H1 (cell line): ENCODE measurements around the gene HNF4A. TPM values are rescaled to one million over a fixed set of nuclear protein-coding genes. Genes with fewer than 3 reads are reported as not detected.

Source experiments
- BRCA1 ChIP-seq: IDR thresholded peaks from 2 replicates; pipeline ENCODE4 v1.6.1; 2012; ENCODE audit warnings: low read depth, low read length, improper control_type of control experiment
- CTCF ChIP-seq, 3 experiments: IDR thresholded peaks; 1 replicate in 2 of 3; 2 replicates in 1 of 3; pipeline versions ENCODE4 v1.5.1 to v1.6.1; 2011; ENCODE audit warnings: low read length in 3 of 3, mild to moderate bottlenecking in 3 of 3, inconsistent platforms in 2 of 3, low read depth in 1 of 3, moderate library complexity in 1 of 3; ENCODE audit not compliant: insufficient read depth in 1 of 3; ENCODE audit errors: control extremely low read depth in 1 of 3
- KDM1A ChIP-seq: fragments of 200-600, 300-600 bp; sonication (generic); IDR thresholded peaks from 2 replicates; pipeline ENCODE4 v1.7.1; 2016; ENCODE audit warnings: mild to moderate bottlenecking, low read length, borderline replicate concordance
- KDM5A ChIP-seq: fragments of 200-600 bp; IDR thresholded peaks from 2 replicates; pipeline ENCODE4 v1.7.1; 2012; ENCODE audit warnings: mild to moderate bottlenecking, low read length, inconsistent platforms, mixed read lengths
- POLR2A ChIP-seq, 2 experiments: IDR thresholded peaks; 1 replicate in 1 of 2; 2 replicates in 1 of 2; pipeline ENCODE4 v1.6.1; 2011; ENCODE audit warnings: low read depth in 2 of 2, low read length in 2 of 2, mild to moderate bottlenecking in 2 of 2; ENCODE audit errors: control extremely low read depth in 1 of 2
- POU5F1 ChIP-seq: IDR thresholded peaks from 2 replicates; pipeline ENCODE4 v1.6.1; 2011; ENCODE audit warnings: low read depth, mild to moderate bottlenecking, low read length, moderate library complexity
- SIRT6 ChIP-seq: IDR thresholded peaks from one replicate; pipeline ENCODE4 v1.7.1; 2012; ENCODE audit warnings: low read length, inconsistent platforms
- TEAD4 ChIP-seq: IDR thresholded peaks from 2 replicates; pipeline ENCODE4 v1.6.1; 2012; ENCODE audit warnings: low read depth, low read length, inconsistent platforms, mixed read lengths
- USF2 ChIP-seq: IDR thresholded peaks from 2 replicates; pipeline ENCODE4 v1.6.1; 2011; ENCODE audit warnings: low read length, improper control_type of control experiment
- polyA plus RNA-seq, 7 experiments: library from polyadenylated mRNA; depleted of rRNA in 3 of 7; stranded (reverse) in 5 of 7; unstranded in 2 of 7; fragments of >200 nt in 5 of 7; fragments of 200-250 nt in 2 of 7; gene quantifications; 1 replicate in 5 of 7; 2 replicates in 1 of 7; 4 replicates in 1 of 7; pipeline versions ENCODE4 v1.2.1 to v1.2.3, GENCODE V29; 2011 to 2013; ENCODE audit warnings: missing spikeins in 2 of 7, mixed read lengths in 2 of 7
- total RNA-seq: library from RNA; stranded (reverse); fragmentation: NEBNext Ultra II Directional; extraction: Animal tissue kit (Norgen Biotek cat#: 25700); gene quantifications from 2 replicates; pipeline ENCODE4 v1.2.1, GENCODE V29; 2021

HNF4A gene
- total and polyA plus RNA-seq, 2 of the 8 experiments (the other 6 are each of a cell fraction or from before 2014, with no cell fraction given), result 0.03 TPM; not detected in 1

- no peak for TF ChIP-seq USF2
- no peak for TF ChIP-seq CTCF (IDR thresholded peaks at IDR 0.05; ENCODE audit: control extremely low read depth in 1 of 3, insufficient read depth in 1 of 3, low read depth in 1 of 3, low read length in 3 of 3)
- no peak for TF ChIP-seq KDM1A
- no peak for TF ChIP-seq SIRT6
- no peak for TF ChIP-seq TEAD4
- TF ChIP-seq BRCA1, result no peak
- no peak for TF ChIP-seq POU5F1
- no peak for TF ChIP-seq KDM5A
- no peak for TF ChIP-seq POLR2A (IDR thresholded peaks at IDR 0.05; ENCODE audit: control extremely low read depth in 1 of 2, low read depth in 2 of 2, low read length in 2 of 2)
Measured at GRCh38 chr20:44389871-44390270, 34.4 kb downstream of the HNF4A start (continued).
